MG63 (cell line): ENCODE data around the gene CDIPT. TPM values are rescaled to one million over a fixed set of nuclear protein-coding genes. Genes with fewer than 3 reads are reported as not detected.
A peak's percentile ranks its signal among the peaks of the same experiment; 100 is the strongest.
"Not testable (repeated sequence)": the region's sequence is repeated elsewhere in the genome, so short reads cannot be mapped to it uniquely, and the experiment has no call there.

Source experiments
- DNase-seq: peaks from one replicate; pipeline ENCODE4 v3.0.0-alpha.2; 2020
- H3K27me3 ChIP-seq: fragments of 250-450 bp; sonication (Bioruptor Pico); 2 replicates; pipeline ENCODE4 v1.5.1; 2020; ENCODE audit warnings: mild to moderate bottlenecking, moderate library complexity
- H3K36me3 ChIP-seq: fragments of 250-450 bp; sonication (Bioruptor Pico); 2 replicates; pipeline ENCODE4 v1.5.1; 2020; ENCODE audit warnings: mild to moderate bottlenecking, moderate library complexity
- H3K4me3 ChIP-seq: fragments of 250-450 bp; sonication (Bioruptor Pico); 2 replicates; pipeline ENCODE4 v1.5.1; 2020; ENCODE audit warnings: mild to moderate bottlenecking, moderate library complexity
- H3K9me3 ChIP-seq: fragments of 250-450 bp; sonication (Bioruptor Pico); 2 replicates; pipeline ENCODE4 v1.5.1; 2020; ENCODE audit warnings: mild to moderate bottlenecking, moderate library complexity
- total RNA-seq: library from RNA; depleted of rRNA; stranded (reverse); fragments of >200 nt; shearing (Covaris generic); gene quantifications from 2 replicates; pipeline ENCODE4 v1.2.3, GENCODE V29; 2014; ENCODE audit warnings: low replicate concordance

Gene CDIPT
- total RNA-seq, 1 experiment from 2014 or later = 78.6 TPM

GRCh38 chr16:29848420-29849297, 14.4 kb downstream of the CDIPT start:
- DNase-seq = peak; percentile 75
- H3K4me3 ChIP-seq = no peak overlapping the region
- H3K27me3 ChIP-seq = no peaks in the 10 kb centered on the region
- H3K9me3 ChIP-seq = no peaks in the 10 kb centered on the region
- peaks cover 38% of the 10 kb centered on the region for H3K36me3 ChIP-seq

GRCh38 chr16:29845656-29846055, 17.4 kb downstream of the CDIPT start:
- Histone ChIP-seq H3K9me3 (no peaks in the 10 kb centered on the region), H3K36me3 (peaks cover 38% of the 10 kb centered on the region), H3K27me3 (no peaks in the 10 kb centered on the region), H3K4me3 (no peak overlapping the region)
- DNase-seq = no peak

DNA sequence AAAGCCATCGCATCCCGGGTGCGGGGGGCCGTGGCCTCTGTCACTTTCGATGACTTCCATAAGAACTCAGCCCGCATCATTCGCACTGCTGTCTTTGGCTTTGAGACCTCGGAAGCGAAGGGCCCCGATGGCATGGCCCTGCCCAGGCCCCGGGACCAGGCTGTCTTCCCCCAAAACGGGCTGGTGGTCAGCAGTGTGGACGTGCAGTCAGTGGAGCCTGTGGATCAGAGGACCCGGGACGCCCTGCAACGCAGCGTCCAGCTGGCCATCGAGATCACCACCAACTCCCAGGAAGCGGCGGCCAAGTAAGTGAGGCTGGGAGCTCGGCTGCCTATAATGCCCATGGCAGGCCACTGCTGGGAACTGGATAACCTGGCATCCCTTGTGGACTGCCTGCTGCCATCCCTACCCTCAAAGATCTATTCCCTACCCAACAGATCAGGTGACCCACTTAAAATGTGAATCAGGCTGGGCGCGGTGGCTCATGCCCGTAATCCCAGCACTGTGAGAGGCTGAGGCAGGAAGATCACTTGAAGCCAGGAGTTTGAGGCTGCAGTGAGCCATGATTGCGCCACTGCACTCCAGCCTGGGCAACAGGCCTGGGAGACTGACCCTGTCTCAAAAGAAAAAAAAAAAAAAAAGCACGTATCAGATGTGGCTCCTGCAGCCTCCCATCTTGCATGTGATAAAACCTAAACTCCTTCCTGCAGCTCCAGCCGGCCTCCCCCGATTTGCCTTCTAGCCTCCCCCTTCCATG, 18.3 kb downstream of the CDIPT start:
- DNase-seq = peak; percentile 42
- Histone ChIP-seq H3K4me3 (no peak overlapping the region), H3K36me3 (peaks cover 45% of the 10 kb centered on the region), H3K9me3 (no peaks in the 10 kb centered on the region), H3K27me3 (no peaks in the 10 kb centered on the region)

DNA sequence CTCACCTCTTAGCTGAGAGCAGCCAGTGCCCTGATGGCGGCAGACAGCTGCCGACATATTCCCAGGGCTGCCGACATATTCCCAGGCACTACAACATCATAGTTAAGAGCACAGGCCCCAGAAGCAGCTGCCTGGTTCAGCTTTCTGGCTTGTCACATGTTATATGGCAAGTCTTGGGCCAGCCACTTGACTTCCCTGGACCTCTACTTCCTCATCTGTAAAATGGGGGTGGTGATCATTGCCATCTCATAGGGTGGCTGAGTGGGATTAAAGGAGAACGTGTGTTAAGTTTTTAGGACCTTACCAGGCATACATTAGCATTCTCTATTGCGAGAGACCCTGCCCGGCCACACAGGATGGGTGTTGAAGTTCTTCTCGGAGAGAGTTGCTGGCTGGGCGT, 19.1 kb downstream of the CDIPT start:
- DNase-seq = no peak
- H3K36me3 ChIP-seq = peaks cover 51% of the 10 kb centered on the region
- no peaks in the 10 kb centered on the region for H3K27me3 ChIP-seq
- H3K9me3 ChIP-seq = no peaks in the 10 kb centered on the region
- H3K4me3 ChIP-seq = no peak overlapping the region

- Histone ChIP-seq H3K9me3 (no peaks in the 10 kb centered on the region), H3K27me3 (no peaks in the 10 kb centered on the region), H3K4me3 (no peak overlapping the region), H3K36me3 (peaks cover 50% of the 10 kb centered on the region)
- no peak for DNase-seq
These were observed 20.2 kb downstream of the CDIPT start for GRCh38 chr16:29842732-29843346.

DNA sequence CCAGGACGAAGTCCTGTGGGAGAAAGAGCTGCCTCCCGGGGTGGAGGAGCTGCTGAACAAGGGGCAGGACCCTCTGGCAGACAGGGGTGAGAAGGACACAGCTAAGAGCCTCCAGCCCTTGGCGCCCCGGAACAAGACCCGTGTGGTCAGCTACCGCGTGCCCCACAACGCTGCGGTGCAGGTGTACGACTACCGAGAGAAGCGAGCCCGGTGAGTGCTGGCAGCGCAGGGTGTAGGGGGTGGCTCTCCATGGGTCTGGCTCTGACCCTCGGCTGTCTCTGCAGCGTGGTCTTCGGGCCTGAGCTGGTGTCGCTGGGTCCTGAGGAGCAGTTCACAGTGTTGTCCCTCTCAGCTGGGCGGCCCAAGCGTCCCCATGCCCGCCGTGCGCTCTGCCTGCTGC, 21.4 kb downstream of the CDIPT start:
- H3K4me3 ChIP-seq = no peak overlapping the region
- DNase-seq = no peak
- no peaks in the 10 kb centered on the region for H3K9me3 ChIP-seq
- no peaks in the 10 kb centered on the region for H3K27me3 ChIP-seq
- peaks cover 47% of the 10 kb centered on the region for H3K36me3 ChIP-seq

DNA sequence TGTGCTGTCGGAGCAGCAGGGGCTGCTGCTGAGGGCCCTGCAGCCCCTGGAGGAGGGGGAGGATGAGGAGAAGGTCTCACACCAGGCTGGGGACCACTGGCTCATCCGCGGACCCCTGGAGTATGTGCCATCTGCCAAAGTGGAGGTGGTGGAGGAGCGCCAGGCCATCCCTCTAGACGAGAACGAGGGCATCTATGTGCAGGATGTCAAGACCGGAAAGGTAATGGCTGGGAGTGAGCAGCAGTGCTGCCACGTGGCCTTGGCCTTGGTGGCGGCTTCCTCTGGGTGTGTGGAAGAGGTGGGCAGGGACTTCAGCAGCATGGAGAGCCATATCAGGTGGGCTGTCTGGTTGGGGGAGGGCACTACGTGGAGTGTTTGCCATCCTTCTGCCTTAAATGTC, 22.8 kb downstream of the CDIPT start:
- DNase-seq = no peak
- peaks cover 39% of the 10 kb centered on the region for H3K36me3 ChIP-seq
- H3K9me3 ChIP-seq = no peaks in the 10 kb centered on the region
- no peaks in the 10 kb centered on the region for H3K27me3 ChIP-seq
- no peak overlapping the region for H3K4me3 ChIP-seq

GRCh38 chr16:29839822-29840221, 23.2 kb downstream of the CDIPT start:
- DNase-seq = no peak
- Histone ChIP-seq H3K9me3 (no peaks in the 10 kb centered on the region), H3K27me3 (no peaks in the 10 kb centered on the region), H3K4me3 (no peak overlapping the region), H3K36me3 (peaks cover 41% of the 10 kb centered on the region)

- Histone ChIP-seq H3K9me3 (no peaks in the 10 kb centered on the region), H3K27me3 (no peaks in the 10 kb centered on the region), H3K36me3 (peaks cover 46% of the 10 kb centered on the region), H3K4me3 (no peak overlapping the region)
- DNase-seq = no peak
These were observed 25.2 kb downstream of the CDIPT start for GRCh38 chr16:29837841-29838240.

DNA sequence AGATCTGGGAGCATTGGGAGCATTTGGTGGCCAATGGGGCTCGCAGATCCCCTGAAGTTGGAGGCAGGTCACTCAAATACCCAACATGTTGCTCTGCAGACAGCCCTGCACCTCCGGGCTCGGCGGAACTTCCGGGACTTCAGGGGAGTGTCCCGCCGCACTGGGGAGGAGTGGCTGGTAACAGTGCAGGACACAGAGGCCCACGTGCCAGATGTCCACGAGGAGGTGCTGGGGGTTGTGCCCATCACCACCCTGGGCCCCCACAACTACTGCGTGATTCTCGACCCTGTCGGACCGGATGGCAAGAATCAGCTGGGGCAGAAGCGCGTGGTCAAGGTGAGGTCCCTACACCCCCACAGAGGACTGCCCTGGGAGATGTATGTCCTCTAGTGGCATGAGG, 26.4 kb downstream of the CDIPT start:
- DNase-seq = no peak
- Histone ChIP-seq H3K36me3 (peaks cover 51% of the 10 kb centered on the region), H3K4me3 (no peak overlapping the region), H3K9me3 (no peaks in the 10 kb centered on the region), H3K27me3 (no peaks in the 10 kb centered on the region)

- H3K36me3 ChIP-seq = peaks cover 55% of the 10 kb centered on the region
- H3K9me3 ChIP-seq = no peaks in the 10 kb centered on the region
- DNase-seq = no peak
- H3K4me3 ChIP-seq = no peak overlapping the region
- no peaks in the 10 kb centered on the region for H3K27me3 ChIP-seq
These were observed 27.1 kb downstream of the CDIPT start for GRCh38 chr16:29835926-29836325.

GRCh38 chr16:29834079-29834478, 28.9 kb downstream of the CDIPT start:
- H3K9me3 ChIP-seq = no peaks in the 10 kb centered on the region
- H3K36me3 ChIP-seq = peaks cover 46% of the 10 kb centered on the region
- H3K4me3 ChIP-seq = no peak overlapping the region
- no peaks in the 10 kb centered on the region for H3K27me3 ChIP-seq
- no peak for DNase-seq

DNA sequence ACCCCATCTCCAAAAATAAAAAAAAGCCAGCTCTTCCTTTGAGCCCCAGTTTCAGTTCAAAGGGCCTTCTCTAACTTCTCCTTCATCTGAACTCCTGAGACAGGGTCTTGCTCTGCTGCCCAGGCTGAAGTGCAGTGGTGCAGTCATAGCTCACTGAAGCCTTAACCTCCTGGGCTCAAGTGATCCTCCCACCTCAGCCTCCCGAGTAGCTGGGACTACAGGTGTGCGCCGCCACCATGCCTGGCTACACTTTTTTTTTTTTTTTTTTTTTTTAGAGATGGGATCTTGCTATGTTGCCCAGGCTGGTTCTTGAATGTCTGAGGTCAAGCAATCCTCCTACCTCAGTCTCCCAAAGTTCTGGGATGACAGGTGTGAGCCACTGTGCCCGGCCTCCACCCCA, 29.8 kb downstream of the CDIPT start:
- H3K4me3 ChIP-seq, DNase-seq, H3K9me3 ChIP-seq, H3K27me3 ChIP-seq: not testable (repeated sequence)
- peaks cover 40% of the 10 kb centered on the region for H3K36me3 ChIP-seq

GRCh38 chr16:29831490-29831889, 31.5 kb downstream of the CDIPT start:
- no peak for DNase-seq
- Histone ChIP-seq H3K4me3 (no peak overlapping the region), H3K36me3 (peaks cover 31% of the 10 kb centered on the region), H3K9me3 (no peaks in the 10 kb centered on the region), H3K27me3 (no peaks in the 10 kb centered on the region)

- H3K4me3 ChIP-seq = no peak overlapping the region
- H3K27me3 ChIP-seq = no peaks in the 10 kb centered on the region
- peaks cover 29% of the 10 kb centered on the region for H3K36me3 ChIP-seq
- no peak for DNase-seq
- H3K9me3 ChIP-seq = no peaks in the 10 kb centered on the region
These were observed 32.3 kb downstream of the CDIPT start for GRCh38 chr16:29830774-29831173.

DNA sequence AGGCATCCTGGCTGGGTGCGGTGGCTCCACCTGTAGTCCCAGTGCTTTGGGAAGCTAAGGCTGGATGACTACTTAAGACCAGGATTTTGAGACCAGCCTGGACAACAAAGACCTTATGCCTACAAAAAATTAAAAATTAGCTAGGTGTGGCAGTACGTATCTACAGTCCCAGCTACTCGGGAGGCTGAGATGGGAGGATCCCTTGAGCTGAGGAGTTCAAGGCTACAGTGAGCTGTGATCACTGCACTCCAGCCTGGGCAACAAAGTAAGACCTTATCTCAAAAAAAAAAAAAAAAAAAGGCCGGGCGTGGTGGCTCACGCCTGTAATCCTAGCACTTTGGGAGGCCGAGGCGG, 36.7 kb downstream of the CDIPT start:
- DNase-seq = no peak
- no peaks in the 10 kb centered on the region for H3K9me3 ChIP-seq
- no peaks in the 10 kb centered on the region for H3K27me3 ChIP-seq
- no peak overlapping the region for H3K4me3 ChIP-seq
- H3K36me3 ChIP-seq = peaks cover 15% of the 10 kb centered on the region
